Bone marrow (tissue), 2 donors: Measurements from ENCODE around the gene LNPEP.
"Not testable (repeated sequence)": the region's sequence is repeated elsewhere in the genome, so short reads cannot be mapped to it uniquely, and the experiment has no call there.

Experiments used
- DNase-seq, 2 donors: peaks; one replicate each; lab custom pipeline; 2025; lab: John Stamatoyannopoulos, UW

LNPEP gene

GRCh38 chr5:97065475-97065874 lies 129.6 kb downstream of the LNPEP start:
- no peak for DNase-seq

- no peak for DNase-seq
Measured at GRCh38 chr5:97067296-97067850, 131.5 kb downstream of the LNPEP start.

- no peak for DNase-seq
Measured at GRCh38 chr5:97070234-97070633, 134.4 kb downstream of the LNPEP start.

GRCh38 chr5:97071101-97071500 lies 135.2 kb downstream of the LNPEP start:
- DNase-seq = peak in 1 of 2 donors; percentile 45

GRCh38 chr5:97071993-97072392 lies 136.1 kb downstream of the LNPEP start:
- DNase-seq = no peak

GRCh38 chr5:97072696-97073095 lies 136.8 kb downstream of the LNPEP start:
- DNase-seq = no peak

GRCh38 chr5:97073420-97073819 lies 137.5 kb downstream of the LNPEP start:
- DNase-seq = no peak

GRCh38 chr5:97074859-97075489 lies 139.1 kb downstream of the LNPEP start:
- no peak for DNase-seq

GRCh38 chr5:97075649-97076048 lies 139.8 kb downstream of the LNPEP start:
- DNase-seq = no peak

GRCh38 chr5:97076098-97076497 lies 140.2 kb downstream of the LNPEP start:
- DNase-seq = no peak

- no peak for DNase-seq
Measured at GRCh38 chr5:97077246-97077645, 141.4 kb downstream of the LNPEP start.

- DNase-seq = peak in 1 of 2 donors; percentile 17
Measured at GRCh38 chr5:97078958-97079743, 143.3 kb downstream of the LNPEP start.

- DNase-seq = not testable (repeated sequence)
Measured at GRCh38 chr5:97084782-97085458, 149.0 kb downstream of the LNPEP start.

- peak in 1 of 2 donors; percentile 7 for DNase-seq
Measured at GRCh38 chr5:97085459-97086181, 149.7 kb downstream of the LNPEP start.
